ENCODE measurements around the gene RPL32.
"Not testable (repeated sequence)": the region's sequence is repeated elsewhere in the genome, so short reads cannot be mapped to it uniquely, and the experiment has no call there.

The RPL32 gene

DNA sequence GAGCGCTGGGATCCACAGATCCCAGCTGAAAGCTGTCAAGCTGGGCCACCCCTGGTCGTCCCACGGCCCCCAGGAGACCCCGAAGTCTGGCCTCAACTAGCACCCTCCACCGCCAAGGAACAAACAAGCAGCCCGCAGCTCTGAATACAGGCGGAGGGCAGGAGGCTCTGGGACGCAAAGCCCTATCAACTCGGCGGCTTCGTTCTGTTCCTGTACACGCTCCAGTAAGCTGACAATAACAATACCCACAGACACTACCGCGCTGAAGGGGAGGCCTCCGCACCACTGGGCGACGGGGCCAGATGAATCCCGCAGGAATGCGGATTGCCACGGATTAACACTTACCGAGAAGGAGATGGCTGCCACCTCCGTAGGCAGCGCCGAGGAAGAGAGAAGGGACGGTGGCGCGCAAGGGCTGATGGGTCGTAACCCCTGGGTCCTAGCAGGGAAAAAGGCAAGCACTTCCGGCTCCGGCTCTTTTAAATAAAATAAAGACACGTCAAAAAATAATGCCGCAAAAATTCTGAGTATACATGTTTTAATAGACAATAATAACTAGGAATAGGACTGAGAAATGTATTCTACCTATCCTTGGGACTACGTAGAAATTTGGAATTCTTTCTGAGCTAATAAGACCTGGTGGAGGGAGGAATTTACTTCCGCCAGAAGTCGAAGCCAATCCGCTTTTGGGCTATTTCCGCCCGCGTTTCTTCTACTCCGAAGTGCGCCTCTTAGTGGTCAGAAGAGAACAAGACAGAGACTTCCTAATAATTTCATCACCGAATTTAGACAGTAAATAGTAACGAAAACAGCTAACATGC is at the start of gene RPL32:
RPL32 (minus strand) TSS at position 417 of the 821 bp plus-strand sequence. CDS start 1,328 bp downstream, outside the sequence.
- peak; percentile 97 for DNase-seq

DNA sequence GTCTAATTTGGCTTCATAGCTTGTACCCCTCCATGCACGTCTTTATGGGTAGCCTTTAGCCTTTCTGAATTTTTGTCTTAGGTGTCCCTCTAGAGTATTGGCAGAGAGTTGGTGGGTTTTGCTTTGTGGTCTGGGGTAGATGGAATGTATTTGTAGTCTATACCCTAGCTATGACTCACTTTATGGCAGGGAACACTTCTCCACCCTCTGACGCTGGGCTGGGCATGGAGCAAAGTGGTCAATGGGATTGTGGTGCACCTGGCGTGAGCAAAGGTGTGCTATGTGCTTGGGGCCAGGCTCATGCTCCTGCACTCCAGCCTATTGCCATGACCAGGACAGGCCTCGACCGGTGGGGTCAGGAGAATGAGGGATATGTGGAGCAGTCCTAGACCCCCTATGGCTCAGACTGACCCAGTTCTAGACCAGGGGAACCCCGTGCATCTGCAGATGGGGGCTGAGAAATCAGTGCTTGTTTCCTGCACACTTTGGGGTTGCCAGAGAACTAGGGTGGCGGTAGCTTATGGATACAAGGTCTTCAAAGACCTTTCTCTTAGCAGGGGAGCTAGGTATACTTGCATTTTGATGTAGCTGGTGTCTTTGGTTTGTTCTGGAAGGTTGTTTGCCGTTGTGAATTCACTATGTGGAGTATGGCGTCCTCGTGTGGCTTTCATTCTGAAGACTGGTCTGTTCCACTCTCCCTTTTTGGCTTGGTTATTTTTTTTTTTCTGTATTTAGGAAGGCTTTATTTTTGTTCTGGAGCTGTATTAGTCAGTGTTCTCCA is 49.4 kb upstream of the RPL32 start:
- DNase-seq: peak; percentile 48

DNA sequence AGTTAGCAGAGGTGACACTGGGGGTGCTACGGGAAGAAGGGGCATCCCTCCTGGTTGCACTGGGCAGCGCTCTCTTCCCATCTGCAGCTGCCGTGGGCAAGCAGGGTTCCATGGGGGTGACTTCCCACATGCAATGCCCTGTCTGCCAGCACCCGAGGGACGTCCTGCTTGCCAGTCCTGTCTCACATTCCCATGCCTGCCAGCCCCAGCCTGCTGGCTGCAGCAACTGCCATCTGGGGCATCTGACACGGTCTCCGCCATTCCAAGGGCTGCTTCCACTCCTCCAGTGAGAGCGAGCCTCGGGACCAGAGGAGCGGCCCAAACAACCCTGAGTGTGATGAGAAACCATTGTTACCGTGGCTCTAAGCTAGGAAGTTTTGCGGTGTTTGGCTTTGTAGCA is 45.4 kb upstream of the RPL32 start:
- DNase-seq: no peak

DNA sequence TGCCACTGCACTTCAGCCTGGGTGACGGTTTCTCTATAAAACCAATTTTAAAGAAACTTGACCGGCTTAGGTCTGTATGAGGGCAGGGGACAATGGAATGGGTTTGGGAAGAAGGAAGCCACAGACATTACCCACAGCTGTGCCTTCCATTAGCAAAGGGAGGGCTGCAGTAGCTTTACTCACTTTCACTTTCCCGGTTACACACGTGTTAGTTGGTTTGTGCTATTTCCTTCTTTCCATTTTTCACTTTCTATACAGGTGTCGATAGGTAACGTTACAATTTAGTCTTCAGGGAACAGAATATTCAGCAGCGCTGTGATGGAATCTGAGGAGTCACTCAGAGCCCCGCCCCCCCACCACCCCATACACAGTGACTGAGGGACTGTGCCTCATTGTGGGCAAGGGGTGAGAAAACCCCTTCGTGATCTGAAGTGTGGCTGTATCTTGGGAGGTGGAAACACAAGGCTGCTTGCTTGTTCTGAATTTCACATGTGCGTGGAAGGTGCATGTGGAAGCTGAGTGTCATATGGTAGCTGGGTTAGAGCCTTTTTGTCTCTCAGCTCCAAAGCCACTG is 44.8 kb upstream of the RPL32 start:
- peak; percentile 36 for DNase-seq

- DNase-seq: no peak
Measured at GRCh38 chr3:12885583-12885930, 44.2 kb upstream of the RPL32 start.

- no peak for DNase-seq
Measured at GRCh38 chr3:12884790-12885582, 43.6 kb upstream of the RPL32 start.

- DNase-seq: no peak
Measured at GRCh38 chr3:12884186-12884680, 42.9 kb upstream of the RPL32 start.

DNA sequence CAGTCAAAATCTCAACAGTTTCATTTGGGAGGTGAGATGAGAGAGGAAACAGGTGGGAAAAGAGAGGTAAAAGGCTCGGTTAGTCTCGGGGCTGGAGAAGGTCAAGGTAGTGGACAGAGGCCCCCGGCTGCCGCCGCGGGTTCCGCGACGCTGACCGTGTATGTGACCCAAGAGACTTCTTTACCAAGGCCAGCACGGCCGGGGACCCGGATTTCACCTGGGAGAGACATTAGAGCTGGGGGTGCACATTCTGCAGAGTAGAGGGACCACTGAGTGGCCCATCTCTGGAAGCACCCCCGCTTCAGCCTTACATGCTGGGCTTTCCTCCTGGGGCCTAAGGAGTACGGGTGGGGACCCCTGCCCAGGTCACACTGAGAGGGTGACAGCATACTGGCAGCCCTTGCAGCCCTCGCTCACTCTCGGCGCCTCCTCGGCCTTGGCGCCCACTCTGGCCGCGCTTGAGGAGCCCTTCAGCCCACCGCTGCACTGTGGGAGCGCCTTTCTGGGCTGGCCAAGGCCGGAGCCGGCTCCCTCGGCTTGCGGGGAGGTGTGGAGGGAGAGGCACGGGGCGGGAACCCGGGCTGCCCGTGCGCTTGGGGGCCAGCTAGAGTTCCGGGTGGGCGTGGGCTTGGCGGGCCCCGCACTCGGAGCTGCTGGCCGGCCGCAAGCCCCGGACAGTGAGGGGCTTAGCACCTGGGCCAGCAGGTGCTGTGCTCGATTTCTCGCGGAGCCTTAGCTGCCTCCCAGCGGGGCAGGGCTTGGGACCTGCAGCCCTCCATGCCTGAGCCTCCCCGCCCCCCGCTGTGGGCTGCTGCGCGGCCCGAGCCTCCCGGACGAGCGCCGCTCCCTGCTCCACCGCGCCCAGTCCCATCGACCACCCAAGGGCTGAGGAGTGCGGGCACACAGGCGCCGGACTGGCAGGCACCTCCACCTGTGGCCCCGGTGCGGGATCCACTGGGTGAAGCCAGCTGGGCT is 41.3 kb upstream of the RPL32 start:
- DNase-seq: no peak

DNA sequence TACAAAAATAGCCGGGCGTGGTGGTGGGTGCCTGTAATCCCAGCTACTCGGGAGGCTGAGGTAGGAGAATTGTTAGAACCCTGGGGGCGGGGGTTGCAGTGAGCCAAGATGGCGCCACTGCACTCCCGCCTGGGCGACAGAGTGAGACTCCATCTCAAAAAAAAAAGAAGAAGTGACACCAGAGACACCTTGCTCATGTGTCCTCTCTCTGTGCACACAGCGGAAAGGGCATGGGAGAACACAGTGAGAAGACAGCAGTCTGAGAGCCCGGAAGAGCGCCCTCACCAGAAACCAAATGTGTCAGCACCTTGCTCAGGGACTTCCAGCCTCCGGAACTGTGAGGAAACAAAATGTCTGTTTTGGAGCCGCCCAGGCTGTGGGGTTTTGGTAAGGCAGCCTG is 40.5 kb upstream of the RPL32 start:
- DNase-seq: not testable (repeated sequence)

DNA sequence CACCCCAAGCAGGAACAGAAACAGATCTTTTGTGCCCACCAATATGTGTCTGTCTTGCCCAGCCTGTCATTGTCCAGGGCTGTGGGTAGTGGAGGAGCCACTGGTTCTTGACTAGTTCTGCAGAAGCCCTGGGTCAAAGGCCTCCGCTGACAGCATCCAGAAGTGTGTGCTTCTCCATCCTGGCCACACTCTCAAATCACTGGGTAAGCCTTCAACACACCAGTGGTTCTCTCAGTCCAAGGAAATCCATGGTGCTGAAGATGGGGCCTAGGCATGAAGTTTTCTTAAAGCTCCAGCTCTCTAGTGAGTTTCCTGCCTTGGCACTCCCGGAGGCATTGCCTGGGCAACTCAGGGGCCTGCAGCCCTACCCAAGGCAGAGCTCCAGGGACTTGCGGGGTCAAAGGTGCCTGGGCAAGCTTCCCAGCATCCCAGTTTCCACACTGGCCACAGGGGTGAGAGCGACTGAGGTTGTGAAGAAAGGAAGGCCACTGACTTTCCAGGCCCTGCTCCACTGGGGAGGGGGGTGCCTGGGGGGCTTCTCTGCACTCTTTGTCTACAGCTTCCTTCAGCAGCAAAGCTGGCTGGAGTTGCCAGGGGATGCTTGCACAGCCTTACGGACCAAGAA is 37.9 kb upstream of the RPL32 start:
- peak; percentile 65 for DNase-seq

DNA sequence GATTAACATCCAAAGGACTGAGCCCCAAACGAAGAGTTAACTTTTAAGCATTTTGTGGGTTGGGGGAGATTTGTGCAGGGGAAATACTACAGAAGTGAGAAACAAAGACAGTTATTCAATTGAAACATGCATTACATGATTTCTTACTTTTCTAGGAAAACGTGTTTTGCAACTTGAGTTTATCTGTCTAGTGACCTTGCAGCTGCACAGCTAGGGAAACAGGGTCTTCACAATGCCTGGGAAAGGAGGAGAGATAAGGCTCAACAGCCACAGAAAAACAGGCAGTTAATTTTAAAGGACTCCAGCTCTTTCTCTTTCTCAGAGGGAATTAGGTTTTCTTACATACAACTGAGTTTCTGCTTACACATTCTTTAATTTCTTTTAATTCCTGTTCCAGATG is 37.4 kb upstream of the RPL32 start:
- DNase-seq: peak; percentile 88

GRCh38 chr3:12878141-12878574 is 36.8 kb upstream of the RPL32 start:
- DNase-seq: no peak

DNA sequence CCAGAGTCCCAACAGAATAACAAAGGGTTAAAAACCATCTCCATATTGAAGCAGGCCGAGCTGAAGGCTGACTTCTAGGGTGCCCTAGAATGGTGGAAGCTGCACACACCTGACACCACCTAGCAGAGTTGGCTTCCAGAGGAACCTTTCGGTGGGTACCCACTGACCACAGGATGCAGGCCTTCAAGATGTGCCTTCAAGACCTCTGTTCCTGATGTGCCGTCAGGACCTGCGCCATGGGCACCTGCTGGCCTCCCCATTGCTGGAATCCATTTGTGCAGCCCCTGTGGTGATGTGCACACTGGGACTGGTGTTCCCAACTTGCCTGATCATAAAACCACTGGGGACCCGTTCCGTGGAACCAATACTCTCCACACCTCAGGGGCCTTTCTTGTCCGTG is 35.7 kb upstream of the RPL32 start:
- DNase-seq: no peak

GRCh38 chr3:12875857-12876836 is 34.8 kb upstream of the RPL32 start:
- no peak for DNase-seq

DNA sequence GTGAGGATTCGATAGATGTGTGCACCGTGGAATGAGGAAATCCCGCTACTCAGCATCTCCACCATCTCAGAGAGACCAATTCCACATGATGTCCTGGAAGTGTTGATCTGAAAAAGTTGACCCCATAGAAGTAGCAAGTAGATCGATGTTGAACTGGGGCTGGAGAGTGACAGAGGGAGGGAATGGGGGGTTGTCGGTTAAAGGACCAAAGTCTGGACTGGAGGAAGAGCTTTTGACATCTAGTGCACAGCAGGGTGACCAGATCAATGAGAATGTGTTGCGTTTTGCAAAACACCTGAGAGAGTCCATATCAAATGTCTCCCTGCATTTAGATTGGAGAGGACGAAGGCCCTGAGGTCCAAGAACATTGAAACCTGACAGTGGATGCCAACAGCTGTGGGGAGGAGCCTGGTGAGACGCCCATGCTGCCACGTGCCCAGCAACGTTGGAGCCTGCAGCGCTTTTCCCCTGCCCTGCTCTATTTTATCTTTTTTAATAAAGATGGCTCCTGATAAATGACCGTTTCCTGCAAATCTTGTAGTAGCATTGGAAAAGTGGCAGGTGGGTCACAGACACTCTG is 30.1 kb upstream of the RPL32 start:
- no peak for DNase-seq

- no peak for DNase-seq
Measured at GRCh38 chr3:12870942-12871341, 29.6 kb upstream of the RPL32 start.

- DNase-seq: no peak
Measured at GRCh38 chr3:12869035-12869621, 27.8 kb upstream of the RPL32 start.

GRCh38 chr3:12868039-12869034 is 27.0 kb upstream of the RPL32 start:
- peak; percentile 95 for DNase-seq

All from OCI-M1 (cell line).